ENCODE data around the gene CFAP97D2.

DNA sequence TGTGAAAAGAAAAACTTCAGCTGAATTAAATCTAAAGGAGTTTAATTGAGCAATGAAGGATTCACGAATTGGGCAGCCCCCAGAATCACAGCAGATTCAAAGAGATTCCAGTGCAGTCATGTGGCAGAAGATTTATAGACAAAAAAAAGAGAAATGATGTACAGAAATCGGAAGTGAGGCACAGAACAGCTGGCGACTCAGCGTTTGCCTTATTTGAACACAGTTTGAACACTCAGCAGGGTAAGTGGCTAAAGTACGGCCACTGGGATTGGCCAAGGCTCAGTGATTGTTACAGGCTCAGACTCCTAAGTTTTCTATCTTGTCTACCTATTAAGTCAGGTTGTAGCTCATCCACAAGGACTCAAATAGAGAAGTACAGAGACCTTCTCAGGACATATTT is 11.6 kb upstream of the CFAP97D2 start:
- TF ChIP-seq, protein P1, sequence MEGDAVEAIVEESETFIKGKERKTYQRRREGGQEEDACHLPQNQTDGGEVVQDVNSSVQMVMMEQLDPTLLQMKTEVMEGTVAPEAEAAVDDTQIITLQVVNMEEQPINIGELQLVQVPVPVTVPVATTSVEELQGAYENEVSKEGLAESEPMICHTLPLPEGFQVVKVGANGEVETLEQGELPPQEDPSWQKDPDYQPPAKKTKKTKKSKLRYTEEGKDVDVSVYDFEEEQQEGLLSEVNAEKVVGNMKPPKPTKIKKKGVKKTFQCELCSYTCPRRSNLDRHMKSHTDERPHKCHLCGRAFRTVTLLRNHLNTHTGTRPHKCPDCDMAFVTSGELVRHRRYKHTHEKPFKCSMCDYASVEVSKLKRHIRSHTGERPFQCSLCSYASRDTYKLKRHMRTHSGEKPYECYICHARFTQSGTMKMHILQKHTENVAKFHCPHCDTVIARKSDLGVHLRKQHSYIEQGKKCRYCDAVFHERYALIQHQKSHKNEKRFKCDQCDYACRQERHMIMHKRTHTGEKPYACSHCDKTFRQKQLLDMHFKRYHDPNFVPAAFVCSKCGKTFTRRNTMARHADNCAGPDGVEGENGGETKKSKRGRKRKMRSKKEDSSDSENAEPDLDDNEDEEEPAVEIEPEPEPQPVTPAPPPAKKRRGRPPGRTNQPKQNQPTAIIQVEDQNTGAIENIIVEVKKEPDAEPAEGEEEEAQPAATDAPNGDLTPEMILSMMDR (IDR thresholded peaks at IDR 0.05): no peak
- no peak for TF ChIP-seq ZFX (IDR thresholded peaks at IDR 0.05; ENCODE audit: borderline replicate concordance)

Data from 22Rv1 (cell line).